Muscle of leg (tissue), 16 donors: ENCODE measurements around the gene HNRNPCL1. TPM values are rescaled to one million over a fixed set of nuclear protein-coding genes. Genes with fewer than 3 reads are reported as not detected.
"Not testable (repeated sequence)": the region's sequence is repeated elsewhere in the genome, so short reads cannot be mapped to it uniquely, and the experiment has no call there.

Experiments
- DNase-seq: peaks from one replicate; pipeline ENCODE4 v3.0.0; 2013
- H3K27ac ChIP-seq: one replicate; pipeline ENCODE4 v1.5.1; 2013; ENCODE audit warnings: mild to moderate bottlenecking, low read length, control low read depth
- H3K27me3 ChIP-seq: one replicate; pipeline ENCODE4 v1.6.1; 2013; ENCODE audit warnings: low read length; ENCODE audit not compliant: control insufficient read depth, insufficient read depth
- H3K36me3 ChIP-seq: one replicate; pipeline ENCODE4 v1.6.1; 2013; ENCODE audit warnings: low read length; ENCODE audit not compliant: control insufficient read depth, insufficient read depth
- H3K4me1 ChIP-seq: one replicate; pipeline ENCODE4 v1.6.1; 2013; ENCODE audit warnings: low read length; ENCODE audit not compliant: control insufficient read depth, insufficient read depth
- H3K4me3 ChIP-seq: one replicate; pipeline ENCODE4 v1.5.1; 2013; ENCODE audit warnings: low read length, control low read depth
- H3K9me3 ChIP-seq: replicated peaks from 2 replicates; pipeline ENCODE4 v1.6.1; 2013; ENCODE audit warnings: low read depth, low read length; ENCODE audit not compliant: control insufficient read depth
- WGBS: methylation state at CpG from one replicate; pipeline ENCODE4 v1.1.5; 2013; ENCODE audit warnings: missing lambda C conversion rate; ENCODE audit not compliant: insufficient coverage; 5-methylcytosine and 5-hydroxymethylcytosine counted together
- long read RNA-seq, 11 donors: transcript quantifications; one replicate each; lab custom pipeline, GENCODE V29; 2026
- polyA plus RNA-seq, 8 donors: library from polyadenylated mRNA; unstranded; fragments of 120-200 nt; gene quantifications; one replicate each; pipeline versions ENCODE4 v1.2.1 to v1.2.3, GENCODE V29; 2013; ENCODE audit warnings: inconsistent platforms in 1 of 8, low replicate concordance in 1 of 8; ENCODE audit not compliant: insufficient read length in 8 of 8, insufficient read depth in 1 of 8
- total RNA-seq: library from RNA; stranded (reverse); fragments of 120-200 nt; gene quantifications from one replicate; pipeline ENCODE4 v1.2.4, GENCODE V29; 2013

HNRNPCL1 gene
- not detected for total RNA-seq
- under 1 TPM in 3 of 8 donors, not detected in 5; 0.13 to 0.24 (median 0.15) TPM for polyA plus RNA-seq
- long read RNA-seq, donor 1 = 0 reads
- long read RNA-seq, donor 2 = 0 reads
- long read RNA-seq, donor 3 = 0 reads
- long read RNA-seq, donor 4 = 0 reads
- long read RNA-seq, donor 5 = 0 reads
- long read RNA-seq, donor 6 = 0 reads
- long read RNA-seq, donor 7 = 0 reads
- long read RNA-seq, donor 8 = 0 reads
- long read RNA-seq, donor 9 = 0 reads
- long read RNA-seq, donor 10 = 0 reads
- long read RNA-seq, donor 11 = 0 reads

GRCh38 chr1:12848620-12849019 is at the start of gene HNRNPCL1:
HNRNPCL1 (minus strand) TSS chr1:12848720; CDS start chr1:12848289, 431 bp downstream.
- not testable (repeated sequence) for DNase-seq, H3K27me3 ChIP-seq, H3K4me3 ChIP-seq, H3K36me3 ChIP-seq, H3K4me1 ChIP-seq, H3K27ac ChIP-seq, H3K9me3 ChIP-seq
- WGBS = 88% methylated on average over 3 of the region's 7 CpGs

GRCh38 chr1:12898170-12898569 is 49.6 kb upstream of the HNRNPCL1 start, which contains the start of gene PRAMEF10:
PRAMEF10 (minus strand) TSS chr1:12898270; CDS start chr1:12895847, 2,423 bp downstream.
- WGBS = no CpG with 5 or more reads among the region's 1 CpG
- not testable (repeated sequence) for H3K27ac ChIP-seq

GRCh38 chr1:12886101-12886500 is 37.6 kb upstream of the HNRNPCL1 start, which contains the start of gene PRAMEF4:
PRAMEF4 (minus strand) TSS chr1:12886201; CDS start chr1:12883394, 2,807 bp downstream.
- not testable (repeated sequence) for H3K9me3 ChIP-seq, DNase-seq, H3K36me3 ChIP-seq, H3K4me1 ChIP-seq, H3K4me3 ChIP-seq, H3K27me3 ChIP-seq, H3K27ac ChIP-seq
- WGBS = no CpG with 5 or more reads among the region's 3 CpGs

More at GRCh38 chr1:12898170-12898569, 49.6 kb upstream of the HNRNPCL1 start, which contains the start of gene PRAMEF10:
- H3K27me3 ChIP-seq, H3K9me3 ChIP-seq, DNase-seq, H3K36me3 ChIP-seq, H3K4me3 ChIP-seq, H3K4me1 ChIP-seq: not testable (repeated sequence)

- H3K4me1 ChIP-seq, H3K4me3 ChIP-seq, H3K27me3 ChIP-seq, H3K9me3 ChIP-seq, DNase-seq, H3K36me3 ChIP-seq, H3K27ac ChIP-seq: not testable (repeated sequence)
- WGBS = no CpG with 5 or more reads among the region's 4 CpGs
These were observed 29.9 kb upstream of the HNRNPCL1 start for GRCh38 chr1:12878453-12878852.

GRCh38 chr1:12863131-12863880 is 14.8 kb upstream of the HNRNPCL1 start:
- H3K27me3 ChIP-seq, DNase-seq, H3K4me3 ChIP-seq, H3K4me1 ChIP-seq, H3K9me3 ChIP-seq, H3K27ac ChIP-seq, H3K36me3 ChIP-seq: not testable (repeated sequence)
- WGBS = no CpG with 5 or more reads among the region's 7 CpGs

GRCh38 chr1:12856786-12857185 is 8.3 kb upstream of the HNRNPCL1 start, which contains the start of gene PRAMEF2:
PRAMEF2 (plus strand) TSS chr1:12857086; CDS start chr1:12859010, 1,924 bp downstream.
- H3K36me3 ChIP-seq, H3K27me3 ChIP-seq, H3K27ac ChIP-seq, DNase-seq, H3K4me1 ChIP-seq, H3K9me3 ChIP-seq, H3K4me3 ChIP-seq: not testable (repeated sequence)
- WGBS = no CpG with 5 or more reads among the region's 2 CpGs

GRCh38 chr1:12851779-12852178 is 3.3 kb upstream of the HNRNPCL1 start:
- no peaks in the 10 kb centered on the region for H3K36me3 ChIP-seq
- no CpG with 5 or more reads among the region's 4 CpGs for WGBS
- H3K4me3 ChIP-seq = no peak overlapping the region
- no peak overlapping the region for H3K27ac ChIP-seq
- DNase-seq = no peak
- H3K27me3 ChIP-seq = no peaks in the 10 kb centered on the region
- H3K4me1 ChIP-seq = no peaks in the 10 kb centered on the region
- H3K9me3 ChIP-seq = no peaks in the 10 kb centered on the region

GRCh38 chr1:12833251-12833650 is 15.3 kb downstream of the HNRNPCL1 start:
- H3K27ac ChIP-seq, H3K36me3 ChIP-seq, DNase-seq, H3K4me1 ChIP-seq, H3K4me3 ChIP-seq, H3K9me3 ChIP-seq, H3K27me3 ChIP-seq: not testable (repeated sequence)
- WGBS = 40% methylated on average over 1 of the region's 2 CpGs

- WGBS = no CpG with 5 or more reads among the region's 3 CpGs
- not testable (repeated sequence) for DNase-seq
These were observed 17.2 kb downstream of the HNRNPCL1 start, which contains the start of gene PRAMEF11 for GRCh38 chr1:12831310-12831709. PRAMEF11 (minus strand) TSS chr1:12831410; CDS start chr1:12828789, 2,621 bp downstream.

GRCh38 chr1:12819061-12819460 is 29.5 kb downstream of the HNRNPCL1 start:
- H3K27ac ChIP-seq, H3K4me1 ChIP-seq, H3K36me3 ChIP-seq, H3K4me3 ChIP-seq, H3K9me3 ChIP-seq, H3K27me3 ChIP-seq, DNase-seq: not testable (repeated sequence)
- WGBS = 72% methylated on average over 5 of the region's 6 CpGs

More at GRCh38 chr1:12831310-12831709, 17.2 kb downstream of the HNRNPCL1 start, which contains the start of gene PRAMEF11:
- H3K27me3 ChIP-seq, H3K27ac ChIP-seq, H3K36me3 ChIP-seq, H3K4me1 ChIP-seq, H3K4me3 ChIP-seq, H3K9me3 ChIP-seq: not testable (repeated sequence)
